ENCODE measurements around the gene CHD9.
A peak's percentile ranks its signal among the peaks of the same experiment; 100 is the strongest.
"Not testable (repeated sequence)": the region's sequence is repeated elsewhere in the genome, so short reads cannot be mapped to it uniquely, and the experiment has no call there.

CHD9 gene

DNA sequence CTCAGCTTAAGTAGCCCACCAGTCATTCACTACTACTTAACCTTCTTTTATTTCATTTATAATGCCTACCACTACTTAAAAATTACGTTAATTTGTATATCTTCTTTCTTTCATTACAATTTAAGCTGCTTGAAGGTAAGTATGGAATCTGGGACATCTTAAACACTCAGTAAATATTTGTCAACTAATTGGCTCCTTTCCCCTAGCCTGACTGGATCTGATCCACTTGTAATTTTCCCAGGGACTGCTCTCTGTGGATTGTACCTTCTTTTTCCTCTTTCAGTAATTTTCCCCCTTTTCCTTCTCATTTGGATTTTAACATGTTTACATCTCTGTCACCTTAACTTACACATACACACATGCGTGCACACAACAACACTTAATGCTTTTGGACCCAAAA, 227.1 kb downstream of the CHD9 start:
- DNase-seq (ENCODE audit: low spot score), result no peak

DNA sequence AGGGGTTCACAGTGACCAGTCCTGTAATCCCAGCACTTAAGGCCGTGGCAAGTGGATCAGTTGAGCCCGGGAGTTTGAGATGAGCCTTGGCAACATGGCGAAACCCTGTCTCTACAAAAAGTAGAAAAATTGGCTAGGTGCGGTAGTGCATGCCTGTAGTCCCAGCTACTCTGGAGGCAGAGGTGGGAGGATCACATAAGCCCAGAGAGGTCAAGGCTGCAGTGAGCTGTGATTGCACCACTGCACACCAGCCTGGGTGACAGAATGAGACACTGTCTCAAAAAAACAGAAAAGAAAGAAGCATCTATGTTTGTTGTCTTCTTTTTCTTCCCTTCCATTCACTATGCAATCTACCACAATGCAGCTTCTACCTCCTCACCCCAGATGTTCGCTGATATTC, 227.5 kb downstream of the CHD9 start:
- no peak for DNase-seq (ENCODE audit: low spot score)

DNA sequence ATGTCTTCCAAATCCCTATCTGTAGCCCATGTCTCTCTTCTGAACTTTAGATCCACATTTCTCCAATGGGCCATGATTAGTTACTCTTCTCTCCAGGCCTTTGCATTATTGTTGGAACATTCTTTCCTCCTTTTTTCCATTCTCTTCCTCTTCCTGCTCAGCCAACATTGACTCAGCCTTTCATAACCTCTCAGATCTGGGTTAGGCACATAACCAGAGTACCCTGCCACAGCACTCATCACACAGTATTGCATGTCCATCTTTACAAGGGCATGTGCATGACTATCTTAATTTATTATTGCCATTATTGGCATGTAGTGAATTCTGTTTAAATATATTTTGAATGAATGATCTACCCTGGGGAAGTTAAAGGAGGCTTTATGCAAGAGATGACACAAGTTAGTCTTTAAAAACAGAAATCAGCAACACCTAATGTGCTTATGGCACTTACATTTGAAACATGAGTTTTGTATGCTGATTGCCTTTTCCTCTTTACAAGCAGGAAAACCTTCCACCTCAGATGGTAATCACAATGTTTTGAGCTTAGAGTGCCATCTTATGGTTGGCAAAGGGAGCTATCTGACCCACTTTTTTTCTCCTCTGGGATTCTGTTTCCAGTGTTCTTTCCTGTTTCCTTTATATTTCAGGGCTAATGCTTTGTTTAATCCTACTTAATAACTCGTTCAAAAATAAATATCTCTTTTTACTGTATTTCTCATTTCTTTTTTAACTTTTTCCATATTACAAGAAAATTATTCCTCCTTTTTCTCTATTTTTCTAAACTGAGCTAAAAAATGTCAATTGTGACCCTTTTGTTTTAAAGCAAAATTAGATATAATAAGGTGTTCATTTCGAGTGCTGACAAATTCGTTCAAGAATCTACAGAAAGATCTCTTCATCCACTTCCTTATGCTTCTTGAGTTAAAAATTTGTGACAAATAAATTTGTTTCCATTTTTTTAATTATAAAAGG, 228.5 kb downstream of the CHD9 start:
- peak; percentile 55 for DNase-seq (ENCODE audit: low spot score)

DNA sequence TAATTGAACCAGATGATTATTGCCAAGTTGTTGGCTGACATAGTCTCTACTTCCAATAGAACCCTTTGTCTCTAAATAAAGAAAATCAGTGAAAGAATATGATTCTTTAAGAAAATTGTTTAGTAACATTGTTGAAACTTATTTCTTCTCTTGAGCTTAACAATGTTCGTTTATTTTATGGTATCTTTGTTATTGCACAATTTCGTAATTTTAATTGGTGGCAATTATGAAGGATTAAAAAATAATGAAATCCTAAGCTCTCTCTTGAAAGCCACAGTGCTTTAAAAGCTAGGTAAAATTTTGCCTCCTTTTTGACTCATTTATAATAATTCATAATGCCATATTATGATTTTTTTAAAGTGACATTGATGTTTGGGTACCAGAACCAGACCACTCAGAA, 230.4 kb downstream of the CHD9 start:
- DNase-seq (ENCODE audit: low spot score), result no peak

DNA sequence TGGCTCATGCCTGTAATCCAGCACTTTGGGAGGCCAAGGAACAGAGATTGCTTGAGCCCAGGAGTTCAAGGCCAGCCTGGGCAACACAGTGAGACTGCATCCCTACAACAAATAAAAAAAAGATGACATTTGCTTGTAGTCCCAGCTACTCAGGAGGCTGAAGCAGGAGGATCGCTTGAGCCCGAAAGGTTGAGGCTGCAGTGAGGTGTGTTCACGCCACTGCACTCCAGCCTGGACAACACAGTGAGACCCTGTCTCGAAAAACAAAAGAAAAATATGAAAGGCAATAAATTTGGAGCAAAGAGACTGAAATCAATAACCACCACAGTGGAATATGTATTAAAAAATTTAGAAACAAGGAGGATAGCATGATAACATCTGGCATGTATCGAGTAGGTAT, 235.7 kb downstream of the CHD9 start:
- no peak for DNase-seq (ENCODE audit: low spot score)

DNA sequence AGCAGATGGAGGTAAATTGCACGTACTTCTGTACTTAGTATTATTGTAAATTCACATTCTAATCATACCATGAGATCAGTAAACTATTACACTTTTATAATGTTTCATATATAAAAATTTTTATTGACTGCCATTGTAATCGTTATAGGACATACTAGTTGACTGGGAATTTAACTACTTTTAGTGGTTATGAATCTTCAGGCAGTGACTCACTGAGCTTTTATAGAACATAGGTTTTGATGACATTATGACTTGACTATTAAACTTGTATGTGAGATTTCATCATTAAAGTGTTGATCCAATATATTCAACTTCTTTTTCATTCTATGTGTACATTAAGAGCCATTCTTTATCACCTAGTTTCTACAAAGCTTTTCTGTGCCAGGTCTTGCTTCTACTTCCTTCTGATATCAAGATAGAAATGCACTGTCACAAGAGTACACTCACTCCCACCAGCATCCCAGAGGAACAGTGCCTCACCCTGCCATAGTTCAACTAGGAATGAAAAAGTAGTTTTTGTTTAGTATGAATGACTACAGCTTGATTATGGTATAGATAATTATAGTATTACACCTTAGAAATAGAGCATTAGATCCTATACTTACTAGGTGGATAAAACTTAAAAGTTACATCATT, 237.1 kb downstream of the CHD9 start:
- DNase-seq (ENCODE audit: low spot score), result no peak

DNA sequence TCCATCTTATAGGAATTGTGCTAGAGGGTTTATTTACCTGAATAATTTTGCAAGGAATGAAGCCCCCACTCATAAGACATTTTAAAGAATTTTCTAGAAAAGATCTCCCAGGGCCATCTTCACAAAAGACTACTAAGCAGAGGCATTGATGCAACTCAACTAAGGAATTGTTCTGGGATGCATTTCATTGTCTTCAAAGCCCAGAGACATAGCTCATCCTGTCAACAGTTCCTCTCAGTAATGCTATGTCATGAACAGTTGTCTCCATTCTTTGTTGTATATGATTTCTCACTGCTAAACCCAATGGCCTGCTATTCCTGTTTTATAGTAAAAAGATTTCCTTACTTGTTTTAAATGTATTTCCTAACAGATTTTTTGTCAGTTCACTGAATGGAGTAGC, 242.7 kb downstream of the CHD9 start:
- DNase-seq (ENCODE audit: low spot score), result no peak

DNA sequence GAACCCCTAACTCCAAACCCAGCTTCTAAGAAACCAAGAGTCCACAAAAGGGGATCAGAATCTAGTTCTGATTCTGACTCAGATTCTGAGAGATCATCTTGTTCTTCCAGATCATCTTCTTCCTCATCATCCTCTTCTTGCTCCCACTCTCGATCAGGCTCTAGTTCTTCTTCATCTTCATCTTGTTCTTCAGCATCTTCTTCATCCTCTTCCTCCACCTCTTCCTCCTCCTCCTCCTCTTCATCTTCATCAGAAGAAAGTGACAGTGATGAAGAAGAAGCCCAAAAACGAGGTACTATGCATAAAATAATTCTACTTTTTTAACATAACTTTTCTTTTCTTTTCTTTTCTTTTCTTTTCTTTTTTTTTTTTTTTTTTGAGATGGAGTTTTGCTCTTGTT, 249.5 kb downstream of the CHD9 start:
- DNase-seq (ENCODE audit: low spot score), result no peak

DNA sequence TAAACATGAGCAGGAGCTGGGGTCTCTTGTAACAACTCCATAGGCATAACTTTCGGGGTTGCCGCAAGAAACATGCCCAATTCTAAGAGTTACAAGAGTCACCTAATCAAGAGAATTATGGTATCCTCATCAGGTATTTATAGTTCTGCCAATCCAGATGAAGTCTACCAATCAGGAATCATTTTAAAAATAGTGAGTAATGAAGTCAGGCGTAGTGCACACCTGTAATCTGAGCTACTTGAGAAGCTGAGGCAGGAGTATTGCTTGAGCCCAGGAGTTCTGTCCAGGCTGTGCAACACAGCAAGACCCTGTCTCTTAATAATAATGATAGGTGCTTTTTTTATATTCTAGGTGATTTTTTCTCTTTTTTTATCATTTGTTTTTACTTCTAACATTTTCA, 251.0 kb downstream of the CHD9 start:
- DNase-seq (ENCODE audit: low spot score), result no peak

DNA sequence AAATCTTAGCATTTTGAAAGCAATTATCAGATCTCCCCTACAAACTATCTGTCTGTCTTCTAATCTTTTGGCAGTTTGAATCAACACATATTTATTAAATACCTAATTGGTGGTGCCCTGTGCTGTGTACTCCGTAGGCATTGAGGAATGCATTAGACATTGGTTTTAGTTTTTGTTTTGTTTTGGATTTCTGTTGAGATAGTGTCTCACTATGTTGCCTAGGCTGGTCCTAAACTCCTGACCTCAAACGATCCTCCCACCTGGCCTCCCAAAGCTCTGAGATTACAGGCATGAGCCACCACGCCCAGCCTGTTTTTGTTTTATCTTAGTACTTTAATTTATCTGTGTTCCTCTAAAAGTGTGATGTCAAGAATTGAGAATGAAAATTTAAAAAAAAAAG, 254.7 kb downstream of the CHD9 start:
- DNase-seq (ENCODE audit: low spot score), result no peak

DNA sequence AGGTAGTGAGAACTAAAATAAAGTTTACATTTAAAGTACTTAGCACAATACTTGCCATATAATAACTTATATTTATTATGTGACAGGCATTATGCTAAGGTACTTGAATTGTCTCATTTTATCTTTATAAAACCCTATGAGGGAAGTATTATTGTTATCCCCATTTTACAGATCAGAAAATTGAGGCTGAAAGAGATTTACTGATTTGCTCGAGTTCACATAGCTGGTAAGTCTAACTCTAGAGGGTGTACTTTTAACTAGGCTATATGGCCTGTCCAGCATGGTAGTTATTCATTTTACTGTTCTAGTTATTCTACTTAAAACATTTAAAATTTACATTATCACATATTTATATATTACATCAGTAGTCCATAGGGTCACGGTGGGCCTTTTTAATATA, 266.2 kb downstream of the CHD9 start:
- DNase-seq (ENCODE audit: low spot score), result no peak

DNA sequence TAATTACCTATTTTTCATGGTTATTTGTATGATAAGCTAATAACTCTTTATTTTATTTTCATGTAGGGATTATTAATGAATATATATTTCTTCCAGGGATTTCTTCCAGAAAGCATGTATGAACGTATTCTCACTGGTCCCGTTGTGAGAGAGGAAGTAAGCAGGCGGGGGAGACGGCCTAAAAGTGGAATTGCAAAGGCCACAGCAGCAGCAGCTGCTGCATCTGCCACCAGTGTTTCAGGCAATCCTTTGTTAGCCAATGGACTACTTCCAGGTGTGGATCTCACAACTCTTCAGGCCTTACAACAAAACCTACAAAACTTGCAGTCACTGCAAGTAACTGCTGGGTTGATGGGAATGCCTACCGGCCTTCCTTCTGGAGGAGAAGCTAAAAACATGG, 269.1 kb downstream of the CHD9 start:
- DNase-seq (ENCODE audit: low spot score), result no peak

DNA sequence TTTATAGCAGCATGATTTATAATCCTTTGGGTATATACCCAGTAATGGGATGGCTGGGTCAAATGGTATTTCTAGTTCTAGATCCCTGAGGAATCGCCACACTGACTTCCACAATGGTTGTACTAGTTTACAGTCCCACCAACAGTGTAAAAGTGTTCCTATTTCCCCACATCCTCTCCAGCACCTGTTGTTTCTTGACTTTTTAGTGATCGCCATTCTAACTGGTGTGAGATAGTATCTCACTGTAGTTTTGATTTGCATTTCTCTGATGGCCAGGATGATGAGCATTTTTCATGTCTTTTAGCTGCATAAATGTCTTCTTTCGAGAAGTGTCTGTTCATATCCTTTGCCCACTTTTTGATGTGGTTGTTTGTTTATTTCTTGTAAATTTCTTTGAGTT, 276.2 kb downstream of the CHD9 start:
- DNase-seq (ENCODE audit: low spot score), result not testable (repeated sequence)

DNA sequence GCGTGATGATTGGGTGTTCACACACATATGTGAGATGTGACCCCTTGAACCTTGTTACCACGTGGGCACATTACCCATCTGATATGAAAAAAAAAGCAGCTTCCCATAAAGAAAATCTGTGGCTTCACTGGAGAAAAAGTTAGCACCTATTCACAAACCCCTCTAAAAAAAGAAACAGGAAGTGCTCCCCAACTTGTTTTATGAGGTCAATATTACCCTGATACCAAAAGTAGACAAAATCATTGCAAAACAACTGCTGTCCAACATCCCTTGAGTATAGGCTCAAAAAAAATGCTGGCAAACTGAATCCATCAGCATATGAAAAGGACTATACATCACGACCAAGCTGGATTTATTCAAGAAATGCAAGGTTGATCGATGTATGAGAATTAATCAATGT, 279.8 kb downstream of the CHD9 start:
- DNase-seq (ENCODE audit: low spot score), result no peak

DNA sequence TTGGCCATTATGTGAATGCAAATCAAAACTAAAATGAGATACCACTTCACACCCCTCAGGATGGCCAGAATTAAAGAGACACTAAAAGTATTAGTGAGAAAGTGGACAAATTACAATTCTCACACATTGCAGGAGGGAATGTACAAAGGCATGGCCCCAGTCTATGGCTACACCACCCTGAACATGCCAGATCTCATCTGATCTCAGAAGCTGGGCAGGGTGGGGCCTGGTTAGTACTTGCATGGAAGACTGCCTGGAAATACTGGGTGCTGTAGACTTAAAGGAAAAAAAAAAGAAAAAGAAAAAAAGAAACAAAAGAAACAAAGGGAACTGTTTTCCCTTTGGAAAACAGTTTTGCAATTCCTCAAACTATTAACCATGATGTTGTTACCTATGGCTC, 282.5 kb downstream of the CHD9 start:
- no peak for DNase-seq (ENCODE audit: low spot score)

DNA sequence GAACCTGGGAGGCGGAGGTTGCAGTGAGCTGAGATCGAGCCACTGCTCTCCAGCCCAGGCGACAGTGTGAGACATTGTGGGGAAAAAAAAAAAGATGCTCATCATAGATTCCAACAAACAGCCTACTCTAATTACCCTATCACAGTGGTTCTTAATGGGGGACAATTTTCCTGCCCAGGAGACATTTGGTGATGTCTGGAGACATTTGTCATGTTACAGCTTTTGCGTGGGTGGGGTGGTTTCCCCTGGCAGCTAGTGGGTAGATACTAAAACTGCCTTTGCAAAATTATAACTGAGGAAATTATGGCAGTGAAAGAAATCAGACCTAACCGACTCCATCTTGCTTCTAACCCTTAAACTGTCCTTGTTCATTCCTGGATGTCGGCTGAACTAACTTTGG, 287.0 kb downstream of the CHD9 start:
- no peak for DNase-seq (ENCODE audit: low spot score)

DNA sequence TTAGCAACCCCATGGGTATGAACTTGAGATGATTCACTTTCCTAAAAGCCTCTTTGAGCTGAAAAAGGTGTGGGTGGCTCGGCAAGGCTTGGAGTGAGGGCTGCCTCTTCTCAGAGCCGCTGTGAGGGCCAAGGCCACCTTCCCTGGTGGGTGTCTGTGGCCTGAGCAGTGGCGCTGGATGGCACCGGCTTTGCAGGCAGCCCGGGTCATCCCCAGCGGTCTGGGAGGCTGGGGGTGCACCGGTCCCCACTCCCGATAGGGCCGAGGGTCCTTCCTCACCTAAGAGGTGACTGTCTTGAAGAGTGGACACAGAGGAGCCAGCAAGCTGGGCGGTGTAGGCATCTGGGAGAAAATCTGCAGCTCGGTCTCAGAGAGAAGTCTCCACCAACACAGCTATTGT, 300.3 kb downstream of the CHD9 start:
- DNase-seq (ENCODE audit: low spot score), result no peak

DNA sequence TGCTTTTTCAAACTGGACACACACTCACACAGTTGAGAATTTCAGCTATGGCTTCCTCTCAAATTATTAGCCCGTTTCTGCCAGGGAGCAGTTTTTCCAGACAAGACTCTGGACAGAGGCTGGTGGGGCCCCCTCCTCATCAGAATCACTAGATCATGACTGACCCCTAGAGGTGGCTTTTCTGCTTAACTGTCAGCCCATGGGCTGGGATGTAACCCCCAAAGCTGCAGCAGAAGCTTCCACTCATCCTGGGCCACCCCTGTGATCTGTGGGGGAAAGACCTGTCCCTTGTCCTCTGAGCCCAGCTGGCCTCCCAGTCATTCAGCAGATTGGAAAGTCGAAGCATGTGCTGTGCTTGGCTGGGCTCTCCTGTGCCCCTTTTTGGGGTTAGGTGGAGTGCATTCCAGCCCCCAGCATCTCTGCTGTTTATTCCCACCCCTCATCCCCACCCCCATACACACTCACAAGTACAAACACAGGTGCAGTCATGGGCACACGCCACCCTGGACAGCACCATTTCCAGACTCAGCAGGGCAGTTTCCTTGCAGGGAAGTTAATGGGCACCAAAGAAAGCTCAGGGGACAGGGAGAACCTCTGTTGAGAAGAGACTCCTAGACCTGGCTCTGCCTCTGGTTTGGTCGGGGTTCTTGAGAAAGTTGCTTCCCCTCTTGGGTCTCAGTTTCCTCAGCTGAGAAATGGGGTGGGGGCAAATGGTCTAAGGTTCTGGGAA, 301.9 kb downstream of the CHD9 start:
- DNase-seq (ENCODE audit: low spot score), result no peak

DNA sequence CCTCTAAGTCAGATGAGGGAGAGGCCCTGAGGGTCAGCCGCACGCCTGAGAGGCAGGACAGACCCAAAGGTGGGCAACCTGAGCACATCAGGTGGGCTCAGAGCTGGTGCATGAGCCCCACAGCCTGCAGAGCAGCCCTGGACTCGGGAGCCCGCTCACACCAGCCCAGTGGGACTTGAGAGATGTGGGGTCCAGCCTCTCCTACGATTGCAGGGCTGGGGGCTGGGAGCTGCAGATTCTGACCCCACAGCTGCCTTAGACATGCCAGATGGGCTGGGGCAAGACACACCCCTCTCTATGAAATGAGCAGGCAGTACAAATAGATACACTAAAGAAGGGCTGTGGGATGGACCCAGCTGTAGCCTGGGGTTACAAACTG, 302.4 kb downstream of the CHD9 start:
- no peak for DNase-seq (ENCODE audit: low spot score)

DNA sequence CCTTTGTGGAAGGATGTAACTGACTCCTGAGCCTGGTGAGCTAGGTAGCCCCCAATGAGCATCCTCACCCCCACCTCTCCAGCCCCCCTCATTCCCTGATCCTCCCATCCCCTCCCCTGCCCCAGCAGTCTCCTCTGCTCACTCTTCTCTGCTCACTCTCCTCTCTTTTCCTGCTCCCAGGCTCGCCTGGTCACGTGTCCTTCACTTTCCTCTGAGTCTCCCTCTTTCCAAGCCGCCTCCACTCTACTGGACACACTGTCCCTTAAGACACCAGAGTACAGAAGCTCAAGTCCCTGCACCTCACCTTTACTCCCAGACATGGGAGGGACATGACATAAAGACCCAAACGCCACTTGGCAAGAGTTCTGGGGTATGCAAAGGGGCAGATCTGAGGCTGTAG, 303.2 kb downstream of the CHD9 start:
- DNase-seq (ENCODE audit: low spot score), result no peak

DNA sequence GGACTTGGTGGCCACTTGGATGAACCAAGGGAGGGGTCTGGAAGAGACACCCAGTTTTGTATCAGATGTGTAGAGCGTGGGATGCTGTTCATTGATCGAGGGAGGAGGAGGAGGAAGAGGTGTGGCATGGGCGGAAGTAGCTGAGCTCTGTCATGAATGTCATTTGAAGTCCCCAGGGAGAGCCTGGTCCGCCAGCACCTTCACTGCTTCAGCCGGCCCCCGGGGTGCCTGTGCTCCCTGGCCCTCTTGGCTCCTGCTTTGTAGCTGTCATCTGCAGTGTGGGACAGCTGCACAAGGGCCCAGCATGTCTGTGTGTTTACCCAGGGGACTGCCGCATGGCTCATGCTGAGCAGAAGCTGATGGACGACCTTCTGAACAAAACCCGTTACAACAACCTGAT, 304.1 kb downstream of the CHD9 start:
- no peak for DNase-seq (ENCODE audit: low spot score)

DNA sequence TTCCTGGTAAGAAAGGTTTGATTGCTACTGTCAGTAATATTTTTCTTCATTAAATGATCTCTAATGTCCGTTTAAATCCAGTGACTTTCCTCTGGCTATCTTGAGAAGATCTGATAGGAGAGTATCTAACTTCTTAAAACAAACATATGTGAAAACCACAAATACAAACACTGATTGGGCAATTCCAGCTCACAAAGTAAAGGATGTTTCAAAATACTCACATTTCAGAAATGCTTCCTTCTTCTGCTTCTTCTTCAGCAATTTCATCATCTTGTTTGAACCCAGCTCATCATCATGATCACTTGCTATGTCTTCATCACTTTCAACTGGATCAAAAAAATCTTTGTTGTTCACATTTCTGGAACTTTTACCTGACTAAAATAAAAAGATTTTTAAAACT, 315.1 kb downstream of the CHD9 start:
- DNase-seq (ENCODE audit: low spot score), result no peak

DNA sequence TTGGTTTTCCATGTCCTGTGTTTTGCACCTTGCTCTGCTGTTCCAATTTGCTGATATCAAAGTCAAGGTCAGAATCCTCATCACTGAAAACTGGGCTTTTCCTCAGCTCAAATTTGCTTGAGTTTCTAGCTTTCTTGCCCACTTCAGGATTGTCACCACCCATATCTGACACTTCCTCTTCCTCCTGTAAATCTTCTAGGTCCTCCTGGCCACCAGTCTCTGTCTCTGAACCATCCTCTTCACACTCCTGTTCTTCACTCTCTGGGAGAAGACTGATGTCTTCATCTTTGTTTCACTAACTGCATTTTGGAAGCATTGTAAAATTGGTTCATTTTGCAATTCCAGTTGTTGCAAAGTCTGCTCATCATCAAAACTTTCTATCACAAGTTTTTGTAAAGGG, 316.0 kb downstream of the CHD9 start:
- DNase-seq (ENCODE audit: low spot score), result no peak

All from kidney capillary endothelial cell (primary cell).